GM19099 (cell line): ENCODE data around the gene CDKL1.

Experiments
- POLR2A ChIP-seq: IDR thresholded peaks from 3 replicates; pipeline ENCODE4 v1.6.1; 2011; ENCODE audit warnings: low read depth; ENCODE audit not compliant: insufficient read length; ENCODE audit errors: extremely low read depth

Gene CDKL1

GRCh38 chr14:50362764-50363713, 33.6 kb downstream of the CDKL1 start:
- peak; percentile 24 for TF ChIP-seq POLR2A

- TF ChIP-seq POLR2A: no peak
Observed at GRCh38 chr14:50360851-50361250, 35.8 kb downstream of the CDKL1 start.

GRCh38 chr14:50360093-50360492, 36.6 kb downstream of the CDKL1 start:
- TF ChIP-seq POLR2A: no peak

GRCh38 chr14:50359631-50360030, 37.0 kb downstream of the CDKL1 start:
- TF ChIP-seq POLR2A: no peak

GRCh38 chr14:50357753-50358395, 38.8 kb downstream of the CDKL1 start:
- no peak for TF ChIP-seq POLR2A

- no peak for TF ChIP-seq POLR2A
Observed at GRCh38 chr14:50357124-50357523, 39.6 kb downstream of the CDKL1 start.

GRCh38 chr14:50355692-50356091, 41.0 kb downstream of the CDKL1 start:
- no peak for TF ChIP-seq POLR2A

GRCh38 chr14:50354527-50354926, 42.2 kb downstream of the CDKL1 start:
- TF ChIP-seq POLR2A: no peak

- TF ChIP-seq POLR2A: no peak
Observed at GRCh38 chr14:50353126-50353525, 43.6 kb downstream of the CDKL1 start.

GRCh38 chr14:50352584-50352983, 44.1 kb downstream of the CDKL1 start:
- no peak for TF ChIP-seq POLR2A

GRCh38 chr14:50350975-50351374, 45.7 kb downstream of the CDKL1 start:
- TF ChIP-seq POLR2A: no peak

GRCh38 chr14:50348933-50349332, 47.7 kb downstream of the CDKL1 start:
- no peak for TF ChIP-seq POLR2A

GRCh38 chr14:50347521-50347920, 49.2 kb downstream of the CDKL1 start:
- TF ChIP-seq POLR2A: no peak

- TF ChIP-seq POLR2A: no peak
Observed at GRCh38 chr14:50345846-50346422, 50.7 kb downstream of the CDKL1 start.

GRCh38 chr14:50344876-50345563, 51.7 kb downstream of the CDKL1 start:
- TF ChIP-seq POLR2A: no peak
